ENCODE measurements around the gene NF1.

Gene NF1

GRCh38 chr17:31313982-31314781, 219.4 kb downstream of the NF1 start, which contains the start of gene EVI2B:
EVI2B (minus strand) TSS chr17:31314054; CDS start chr17:31305609, 8,445 bp downstream.
- Histone ChIP-seq H3K27ac (ENCODE audit: extremely low read depth, low read depth, low read length) (no peak within 1 kb of the TSS), H3K4me3 (ENCODE audit: low read depth, low read length) (no peak within 1 kb of the TSS)
- CTCF ChIA-PET: no interaction called here

DNA sequence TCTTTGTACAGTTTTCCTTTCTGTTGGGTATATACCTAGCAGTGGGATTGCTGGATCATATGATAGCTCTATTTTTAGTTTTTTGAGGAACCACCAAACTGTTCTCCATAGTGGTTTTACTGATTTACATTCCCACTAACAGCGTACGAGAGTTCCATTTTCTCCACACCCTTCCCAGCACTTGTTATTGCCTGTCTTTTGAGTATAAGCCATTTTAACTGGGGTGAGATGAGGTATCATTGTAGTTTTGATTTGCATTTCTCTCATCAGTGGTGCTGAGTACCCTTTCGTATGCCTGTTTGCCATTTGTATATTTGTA, 220.0 kb downstream of the NF1 start:
- TF ChIP-seq ZNF184 (tag by site-specific recombination; IDR thresholded peaks at IDR 0.05) (no peak), SP3 (tag by site-specific recombination; IDR thresholded peaks at IDR 0.05) (no peak)
- H3K36me3 ChIP-seq (ENCODE audit: control insufficient read depth in 2 of 2, insufficient read depth in 1 of 2, low read length in 2 of 2): no peaks in the 10 kb centered on the region; a peak in 1 of 3 replicates
- no peak overlapping the region for H3K4me3 ChIP-seq (ENCODE audit: low read depth, low read length)
- CTCF ChIA-PET: no interaction called here
- no peaks in the 10 kb centered on the region for H3K9me3 ChIP-seq (ENCODE audit: control insufficient read depth, insufficient read depth, low read depth, low read length)
- POLR2A ChIA-PET: no interaction called here
- no peak overlapping the region for H3K27ac ChIP-seq (ENCODE audit: extremely low read depth, low read depth, low read length)
- peaks cover 5% of the 10 kb centered on the region; the same call in 1 of the 2 replicates for H3K4me1 ChIP-seq (ENCODE audit: control insufficient read depth, insufficient read depth, low read length)

More at GRCh38 chr17:31313982-31314781, 219.4 kb downstream of the NF1 start, which contains the start of gene EVI2B:
- TF ChIP-seq ZNF146 (tag by site-specific recombination; IDR thresholded peaks at IDR 0.05) (peak; percentile 73), ZNF223 (tag by site-specific recombination; IDR thresholded peaks at IDR 0.05) (no peak)
- H3K9me3 ChIP-seq (ENCODE audit: control insufficient read depth, insufficient read depth, low read depth, low read length): no peaks in the 10 kb centered on the region
- peaks cover 5% of the 10 kb centered on the region; the same call in 1 of the 2 replicates for H3K4me1 ChIP-seq (ENCODE audit: control insufficient read depth, insufficient read depth, low read length)
- POLR2A ChIA-PET: no interaction called here
- no peaks in the 10 kb centered on the region; a peak in 1 of 3 replicates for H3K36me3 ChIP-seq (ENCODE audit: control insufficient read depth in 2 of 2, insufficient read depth in 1 of 2, low read length in 2 of 2)

DNA sequence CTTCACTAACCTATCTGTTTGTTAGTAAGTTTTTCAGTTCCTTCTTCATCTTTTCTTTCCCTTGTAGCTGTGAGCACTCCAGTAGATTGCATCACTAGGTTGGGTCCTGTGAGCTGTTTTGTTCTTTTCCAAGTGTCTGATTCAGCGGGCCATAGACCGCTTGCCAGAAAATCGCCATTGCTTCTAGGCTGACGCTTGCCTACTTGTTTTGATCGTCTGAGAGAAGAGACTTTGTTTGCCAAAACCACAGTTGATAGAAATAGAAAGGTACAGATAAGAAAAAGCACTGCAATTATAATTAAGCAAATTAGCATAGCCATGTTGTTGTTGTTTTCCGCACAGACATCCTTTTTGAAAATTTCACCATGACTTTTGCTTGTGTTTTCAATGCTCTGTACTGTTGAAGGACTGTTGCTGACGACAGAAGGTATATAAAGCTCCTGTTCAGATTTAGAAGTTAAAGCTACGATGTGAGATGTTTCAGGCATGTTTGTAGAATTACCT, 223.6 kb downstream of the NF1 start:
- no peak overlapping the region for H3K4me3 ChIP-seq (ENCODE audit: low read depth, low read length)
- no peaks in the 10 kb centered on the region; a peak in 1 of 3 replicates for H3K36me3 ChIP-seq (ENCODE audit: control insufficient read depth in 2 of 2, insufficient read depth in 1 of 2, low read length in 2 of 2)
- no peaks in the 10 kb centered on the region for H3K9me3 ChIP-seq (ENCODE audit: control insufficient read depth, insufficient read depth, low read depth, low read length)
- H3K4me1 ChIP-seq (ENCODE audit: control insufficient read depth, insufficient read depth, low read length): peaks cover 5% of the 10 kb centered on the region; the same call in 1 of the 2 replicates
- TF ChIP-seq, protein P1, sequence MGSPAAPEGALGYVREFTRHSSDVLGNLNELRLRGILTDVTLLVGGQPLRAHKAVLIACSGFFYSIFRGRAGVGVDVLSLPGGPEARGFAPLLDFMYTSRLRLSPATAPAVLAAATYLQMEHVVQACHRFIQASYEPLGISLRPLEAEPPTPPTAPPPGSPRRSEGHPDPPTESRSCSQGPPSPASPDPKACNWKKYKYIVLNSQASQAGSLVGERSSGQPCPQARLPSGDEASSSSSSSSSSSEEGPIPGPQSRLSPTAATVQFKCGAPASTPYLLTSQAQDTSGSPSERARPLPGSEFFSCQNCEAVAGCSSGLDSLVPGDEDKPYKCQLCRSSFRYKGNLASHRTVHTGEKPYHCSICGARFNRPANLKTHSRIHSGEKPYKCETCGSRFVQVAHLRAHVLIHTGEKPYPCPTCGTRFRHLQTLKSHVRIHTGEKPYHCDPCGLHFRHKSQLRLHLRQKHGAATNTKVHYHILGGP (tag by site-specific recombination; IDR thresholded peaks at IDR 0.05): no peak
- TF ChIP-seq, protein P2, sequence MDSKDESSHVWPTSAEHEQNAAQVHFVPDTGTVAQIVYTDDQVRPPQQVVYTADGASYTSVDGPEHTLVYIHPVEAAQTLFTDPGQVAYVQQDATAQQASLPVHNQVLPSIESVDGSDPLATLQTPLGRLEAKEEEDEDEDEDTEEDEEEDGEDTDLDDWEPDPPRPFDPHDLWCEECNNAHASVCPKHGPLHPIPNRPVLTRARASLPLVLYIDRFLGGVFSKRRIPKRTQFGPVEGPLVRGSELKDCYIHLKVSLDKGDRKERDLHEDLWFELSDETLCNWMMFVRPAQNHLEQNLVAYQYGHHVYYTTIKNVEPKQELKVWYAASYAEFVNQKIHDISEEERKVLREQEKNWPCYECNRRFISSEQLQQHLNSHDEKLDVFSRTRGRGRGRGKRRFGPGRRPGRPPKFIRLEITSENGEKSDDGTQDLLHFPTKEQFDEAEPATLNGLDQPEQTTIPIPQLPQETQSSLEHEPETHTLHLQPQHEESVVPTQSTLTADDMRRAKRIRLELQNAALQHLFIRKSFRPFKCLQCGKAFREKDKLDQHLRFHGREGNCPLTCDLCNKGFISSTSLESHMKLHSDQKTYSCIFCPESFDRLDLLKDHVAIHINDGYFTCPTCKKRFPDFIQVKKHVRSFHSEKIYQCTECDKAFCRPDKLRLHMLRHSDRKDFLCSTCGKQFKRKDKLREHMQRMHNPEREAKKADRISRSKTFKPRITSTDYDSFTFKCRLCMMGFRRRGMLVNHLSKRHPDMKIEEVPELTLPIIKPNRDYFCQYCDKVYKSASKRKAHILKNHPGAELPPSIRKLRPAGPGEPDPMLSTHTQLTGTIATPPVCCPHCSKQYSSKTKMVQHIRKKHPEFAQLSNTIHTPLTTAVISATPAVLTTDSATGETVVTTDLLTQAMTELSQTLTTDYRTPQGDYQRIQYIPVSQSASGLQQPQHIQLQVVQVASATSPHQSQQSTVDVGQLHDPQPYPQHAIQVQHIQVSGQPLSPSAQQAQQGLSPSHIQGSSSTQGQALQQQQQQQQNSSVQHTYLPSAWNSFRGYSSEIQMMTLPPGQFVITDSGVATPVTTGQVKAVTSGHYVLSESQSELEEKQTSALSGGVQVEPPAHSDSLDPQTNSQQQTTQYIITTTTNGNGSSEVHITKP (tag by site-specific recombination; IDR thresholded peaks at IDR 0.05): no peak
- TF ChIP-seq, protein P3, sequence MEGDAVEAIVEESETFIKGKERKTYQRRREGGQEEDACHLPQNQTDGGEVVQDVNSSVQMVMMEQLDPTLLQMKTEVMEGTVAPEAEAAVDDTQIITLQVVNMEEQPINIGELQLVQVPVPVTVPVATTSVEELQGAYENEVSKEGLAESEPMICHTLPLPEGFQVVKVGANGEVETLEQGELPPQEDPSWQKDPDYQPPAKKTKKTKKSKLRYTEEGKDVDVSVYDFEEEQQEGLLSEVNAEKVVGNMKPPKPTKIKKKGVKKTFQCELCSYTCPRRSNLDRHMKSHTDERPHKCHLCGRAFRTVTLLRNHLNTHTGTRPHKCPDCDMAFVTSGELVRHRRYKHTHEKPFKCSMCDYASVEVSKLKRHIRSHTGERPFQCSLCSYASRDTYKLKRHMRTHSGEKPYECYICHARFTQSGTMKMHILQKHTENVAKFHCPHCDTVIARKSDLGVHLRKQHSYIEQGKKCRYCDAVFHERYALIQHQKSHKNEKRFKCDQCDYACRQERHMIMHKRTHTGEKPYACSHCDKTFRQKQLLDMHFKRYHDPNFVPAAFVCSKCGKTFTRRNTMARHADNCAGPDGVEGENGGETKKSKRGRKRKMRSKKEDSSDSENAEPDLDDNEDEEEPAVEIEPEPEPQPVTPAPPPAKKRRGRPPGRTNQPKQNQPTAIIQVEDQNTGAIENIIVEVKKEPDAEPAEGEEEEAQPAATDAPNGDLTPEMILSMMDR (tag by site-specific recombination; IDR thresholded peaks at IDR 0.05): no peak
- TF ChIP-seq, protein P4, sequence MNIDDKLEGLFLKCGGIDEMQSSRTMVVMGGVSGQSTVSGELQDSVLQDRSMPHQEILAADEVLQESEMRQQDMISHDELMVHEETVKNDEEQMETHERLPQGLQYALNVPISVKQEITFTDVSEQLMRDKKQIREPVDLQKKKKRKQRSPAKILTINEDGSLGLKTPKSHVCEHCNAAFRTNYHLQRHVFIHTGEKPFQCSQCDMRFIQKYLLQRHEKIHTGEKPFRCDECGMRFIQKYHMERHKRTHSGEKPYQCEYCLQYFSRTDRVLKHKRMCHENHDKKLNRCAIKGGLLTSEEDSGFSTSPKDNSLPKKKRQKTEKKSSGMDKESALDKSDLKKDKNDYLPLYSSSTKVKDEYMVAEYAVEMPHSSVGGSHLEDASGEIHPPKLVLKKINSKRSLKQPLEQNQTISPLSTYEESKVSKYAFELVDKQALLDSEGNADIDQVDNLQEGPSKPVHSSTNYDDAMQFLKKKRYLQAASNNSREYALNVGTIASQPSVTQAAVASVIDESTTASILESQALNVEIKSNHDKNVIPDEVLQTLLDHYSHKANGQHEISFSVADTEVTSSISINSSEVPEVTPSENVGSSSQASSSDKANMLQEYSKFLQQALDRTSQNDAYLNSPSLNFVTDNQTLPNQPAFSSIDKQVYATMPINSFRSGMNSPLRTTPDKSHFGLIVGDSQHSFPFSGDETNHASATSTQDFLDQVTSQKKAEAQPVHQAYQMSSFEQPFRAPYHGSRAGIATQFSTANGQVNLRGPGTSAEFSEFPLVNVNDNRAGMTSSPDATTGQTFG (tag by site-specific recombination; IDR thresholded peaks at IDR 0.05; ENCODE audit: borderline replicate concordance): no peak
- TF ChIP-seq ZNF391 (tag by site-specific recombination; IDR thresholded peaks at IDR 0.05; ENCODE audit: borderline replicate concordance, low read depth) (no peak), ZNF561 (tag by site-specific recombination; IDR thresholded peaks at IDR 0.05; ENCODE audit: borderline replicate concordance) (no peak), ZNF324 (tag by site-specific recombination; IDR thresholded peaks at IDR 0.05) (no peak), HOXC10 (CRISPR knock-in tag; IDR thresholded peaks at IDR 0.05) (no peak), MEIS1 (CRISPR knock-in tag; IDR thresholded peaks at IDR 0.05; ENCODE audit: borderline replicate concordance) (no peak)
- ChIA-PET POLR2A (no interaction called here), CTCF (interaction anchor here (0.6 to 1.4 kb wide), 3 partner anchors 11 to 28 kb away, joined by 3 to 8 read pairs (median 4); no protein-coding TSS in a partner anchor)
- H3K27ac ChIP-seq (ENCODE audit: extremely low read depth, low read depth, low read length): no peak overlapping the region

Data from HEK293 (cell line).